HEK293 (cell line): Measurements from ENCODE around the gene PLPP6.

Experiments used
- HOXA7 ChIP-seq: sonication (generic); formaldehyde crosslinking; IDR thresholded peaks from 2 replicates; pipeline ENCODE4 v1.8.1; 2022; ENCODE audit warnings: missing genetic modification reagents, borderline replicate concordance
- ZBTB20 ChIP-seq: fragments of 450-650 bp; formaldehyde crosslinking; IDR thresholded peaks from 2 replicates; pipeline ENCODE4 v1.5.1; 2016; ENCODE audit warnings: missing biosample characterization, missing genetic modification characterization
- ZNF133 ChIP-seq: fragments of 450-650 bp; formaldehyde crosslinking; IDR thresholded peaks from 2 replicates; pipeline ENCODE4 v1.5.1; 2016; ENCODE audit warnings: missing biosample characterization, missing genetic modification characterization
- ZNF24 ChIP-seq: fragments of 450-650 bp; formaldehyde crosslinking; IDR thresholded peaks from 2 replicates; pipeline ENCODE4 v1.5.1; 2016; ENCODE audit warnings: missing biosample characterization, missing genetic modification characterization
- ZNF391 ChIP-seq: fragments of 450-650 bp; formaldehyde crosslinking; IDR thresholded peaks from 2 replicates; pipeline ENCODE4 v1.5.1; 2016; ENCODE audit warnings: low read depth, missing biosample characterization, missing genetic modification characterization, borderline replicate concordance
- TF ChIP-seq, protein P1 (sequence below): fragments of 450-650 bp; formaldehyde crosslinking; IDR thresholded peaks from 2 replicates; pipeline ENCODE4 v1.5.1; 2017; ENCODE audit warnings: missing biosample characterization, missing genetic modification characterization
- TF ChIP-seq, protein P2 (sequence below): fragments of 450-650 bp; formaldehyde crosslinking; IDR thresholded peaks from 2 replicates; pipeline ENCODE4 v1.5.1; 2016; ENCODE audit warnings: missing biosample characterization, missing genetic modification characterization
- TF ChIP-seq, protein P3 (sequence below): fragments of 450-650 bp; formaldehyde crosslinking; IDR thresholded peaks from 2 replicates; pipeline ENCODE4 v1.5.1; 2016; ENCODE audit warnings: missing biosample characterization, missing genetic modification characterization
- TF ChIP-seq, protein P4 (sequence below): fragments of 450-650 bp; formaldehyde crosslinking; optimal IDR thresholded peaks from 2 replicates; pipeline ENCODE3; 2016; ENCODE audit warnings: missing biosample characterization, mild to moderate bottlenecking, missing genetic modification characterization

DNA sequence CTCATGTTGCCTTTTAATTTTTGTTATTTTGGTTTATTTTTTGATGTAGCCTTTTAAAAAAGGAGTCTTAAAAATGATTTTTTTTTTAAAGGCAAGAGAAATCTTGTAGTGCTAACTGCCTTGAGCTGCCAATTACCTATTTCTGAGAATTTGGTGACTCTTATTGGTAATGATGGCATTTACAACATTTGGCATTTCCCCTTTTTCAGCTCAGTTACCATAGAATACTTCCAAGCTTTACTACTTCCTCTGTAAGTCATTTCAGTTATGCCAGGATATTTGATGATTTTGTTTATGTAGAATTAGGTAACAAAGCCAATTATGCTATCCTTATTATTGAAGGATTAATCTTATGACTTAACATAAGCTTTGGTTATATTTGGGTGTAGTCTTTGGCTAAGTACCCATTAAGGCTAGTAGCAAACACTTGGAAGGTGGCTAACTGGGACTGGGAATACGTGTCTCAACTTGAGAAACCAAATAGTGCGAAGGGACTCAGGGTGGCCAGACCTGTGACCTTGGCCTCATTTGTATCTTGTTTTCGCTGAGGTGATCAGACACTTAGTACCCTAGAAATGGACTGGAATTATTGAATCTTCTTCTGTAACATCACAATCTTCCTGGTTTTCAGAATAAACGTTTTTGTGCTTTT lies 45.0 kb downstream of the PLPP6 start:
- TF ChIP-seq ZNF391 (tag by site-specific recombination) = no peak
- TF ChIP-seq ZNF24 (tag by site-specific recombination) = no peak
- TF ChIP-seq HOXA7 = no peak
- no peak for TF ChIP-seq ZBTB20 (tag by site-specific recombination)
- TF ChIP-seq, protein P1, sequence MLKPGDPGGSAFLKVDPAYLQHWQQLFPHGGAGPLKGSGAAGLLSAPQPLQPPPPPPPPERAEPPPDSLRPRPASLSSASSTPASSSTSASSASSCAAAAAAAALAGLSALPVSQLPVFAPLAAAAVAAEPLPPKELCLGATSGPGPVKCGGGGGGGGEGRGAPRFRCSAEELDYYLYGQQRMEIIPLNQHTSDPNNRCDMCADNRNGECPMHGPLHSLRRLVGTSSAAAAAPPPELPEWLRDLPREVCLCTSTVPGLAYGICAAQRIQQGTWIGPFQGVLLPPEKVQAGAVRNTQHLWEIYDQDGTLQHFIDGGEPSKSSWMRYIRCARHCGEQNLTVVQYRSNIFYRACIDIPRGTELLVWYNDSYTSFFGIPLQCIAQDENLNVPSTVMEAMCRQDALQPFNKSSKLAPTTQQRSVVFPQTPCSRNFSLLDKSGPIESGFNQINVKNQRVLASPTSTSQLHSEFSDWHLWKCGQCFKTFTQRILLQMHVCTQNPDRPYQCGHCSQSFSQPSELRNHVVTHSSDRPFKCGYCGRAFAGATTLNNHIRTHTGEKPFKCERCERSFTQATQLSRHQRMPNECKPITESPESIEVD = no peak
- TF ChIP-seq ZNF133 (tag by site-specific recombination) = no peak
- TF ChIP-seq, protein P2, sequence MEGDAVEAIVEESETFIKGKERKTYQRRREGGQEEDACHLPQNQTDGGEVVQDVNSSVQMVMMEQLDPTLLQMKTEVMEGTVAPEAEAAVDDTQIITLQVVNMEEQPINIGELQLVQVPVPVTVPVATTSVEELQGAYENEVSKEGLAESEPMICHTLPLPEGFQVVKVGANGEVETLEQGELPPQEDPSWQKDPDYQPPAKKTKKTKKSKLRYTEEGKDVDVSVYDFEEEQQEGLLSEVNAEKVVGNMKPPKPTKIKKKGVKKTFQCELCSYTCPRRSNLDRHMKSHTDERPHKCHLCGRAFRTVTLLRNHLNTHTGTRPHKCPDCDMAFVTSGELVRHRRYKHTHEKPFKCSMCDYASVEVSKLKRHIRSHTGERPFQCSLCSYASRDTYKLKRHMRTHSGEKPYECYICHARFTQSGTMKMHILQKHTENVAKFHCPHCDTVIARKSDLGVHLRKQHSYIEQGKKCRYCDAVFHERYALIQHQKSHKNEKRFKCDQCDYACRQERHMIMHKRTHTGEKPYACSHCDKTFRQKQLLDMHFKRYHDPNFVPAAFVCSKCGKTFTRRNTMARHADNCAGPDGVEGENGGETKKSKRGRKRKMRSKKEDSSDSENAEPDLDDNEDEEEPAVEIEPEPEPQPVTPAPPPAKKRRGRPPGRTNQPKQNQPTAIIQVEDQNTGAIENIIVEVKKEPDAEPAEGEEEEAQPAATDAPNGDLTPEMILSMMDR (tag by site-specific recombination) = no peak
- TF ChIP-seq, protein P3, sequence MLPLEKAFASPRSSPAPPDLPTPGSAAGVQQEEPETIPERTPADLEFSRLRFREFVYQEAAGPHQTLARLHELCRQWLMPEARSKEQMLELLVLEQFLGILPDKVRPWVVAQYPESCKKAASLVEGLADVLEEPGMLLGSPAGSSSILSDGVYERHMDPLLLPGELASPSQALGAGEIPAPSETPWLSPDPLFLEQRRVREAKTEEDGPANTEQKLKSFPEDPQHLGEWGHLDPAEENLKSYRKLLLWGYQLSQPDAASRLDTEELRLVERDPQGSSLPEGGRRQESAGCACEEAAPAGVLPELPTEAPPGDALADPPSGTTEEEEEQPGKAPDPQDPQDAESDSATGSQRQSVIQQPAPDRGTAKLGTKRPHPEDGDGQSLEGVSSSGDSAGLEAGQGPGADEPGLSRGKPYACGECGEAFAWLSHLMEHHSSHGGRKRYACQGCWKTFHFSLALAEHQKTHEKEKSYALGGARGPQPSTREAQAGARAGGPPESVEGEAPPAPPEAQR (tag by site-specific recombination) = no peak
- TF ChIP-seq, protein P4, sequence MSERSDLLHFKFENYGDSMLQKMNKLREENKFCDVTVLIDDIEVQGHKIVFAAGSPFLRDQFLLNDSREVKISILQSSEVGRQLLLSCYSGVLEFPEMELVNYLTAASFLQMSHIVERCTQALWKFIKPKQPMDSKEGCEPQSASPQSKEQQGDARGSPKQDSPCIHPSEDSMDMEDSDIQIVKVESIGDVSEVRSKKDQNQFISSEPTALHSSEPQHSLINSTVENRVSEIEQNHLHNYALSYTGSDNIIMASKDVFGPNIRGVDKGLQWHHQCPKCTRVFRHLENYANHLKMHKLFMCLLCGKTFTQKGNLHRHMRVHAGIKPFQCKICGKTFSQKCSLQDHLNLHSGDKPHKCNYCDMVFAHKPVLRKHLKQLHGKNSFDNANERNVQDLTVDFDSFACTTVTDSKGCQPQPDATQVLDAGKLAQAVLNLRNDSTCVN (tag by site-specific recombination) = no peak
